Esophagus squamous epithelium (tissue), 5 donors: ENCODE measurements around the gene CDK10. TPM values are rescaled to one million over a fixed set of nuclear protein-coding genes. Genes with fewer than 3 reads are reported as not detected.

Experiments
- DNase-seq: peaks from one replicate; lab custom pipeline; 2025; lab: John Stamatoyannopoulos, UW
- H3K27ac ChIP-seq, 4 donors: fragments of 200-600 bp; sonication (generic); one replicate each; pipeline ENCODE4 v1.5.1; 2016 to 2019; ENCODE audit warnings: mild to moderate bottlenecking in 1 of 4
- H3K27me3 ChIP-seq, 4 donors: fragments of 200-600 bp; sonication (generic); 1 replicate in 3 of 4; 2 replicates in 1 of 4; pipeline versions ENCODE4 v1.5.1 to v1.6.0; 2017 to 2021; ENCODE audit warnings: antibody characterized with exemption in 1 of 4
- H3K36me3 ChIP-seq, 3 donors: fragments of 200-600 bp; sonication (generic); one replicate each; pipeline ENCODE4 v1.5.1; 2016 to 2019
- H3K4me1 ChIP-seq, 3 donors: fragments of 200-600 bp; sonication (generic); one replicate each; pipeline ENCODE4 v1.5.1; 2017 to 2019
- H3K4me3 ChIP-seq, 4 donors: fragments of 200-600 bp; sonication (generic); 1 replicate in 3 of 4; 2 replicates in 1 of 4; pipeline ENCODE4 v1.5.1; 2016 to 2019; ENCODE audit warnings: mild to moderate bottlenecking in 2 of 4, moderate library complexity in 1 of 4
- H3K9me3 ChIP-seq, 3 donors: fragments of 200-600 bp; sonication (generic); one replicate each; pipeline ENCODE4 v1.5.1; 2016 to 2019
- POLR2A ChIP-seq, 4 donors: fragments of 450-650 bp; IDR thresholded peaks; one replicate each; pipeline ENCODE4 v1.6.1; 2017; ENCODE audit warnings: antibody characterized with exemption in 4 of 4, mild to moderate bottlenecking in 4 of 4, moderate library complexity in 3 of 4
- WGBS, 2 donors: methylation state at CpG; one replicate each; pipeline ENCODE4 v1.1.5; 2018; 5-methylcytosine and 5-hydroxymethylcytosine counted together
- intact Hi-C: fragments of 100-400 bp; cut with DNase I; formaldehyde crosslinking; loops from one replicate; pipeline ENCODE4 v1.15.0; 2022
- total RNA-seq, 4 donors: library from RNA; depleted of rRNA; stranded (reverse); fragments of >200 nt; gene quantifications; one replicate each; pipeline ENCODE4 v1.1.0, GENCODE V29; 2016
- TF ChIP-seq, protein P1 (sequence below), 6 experiments: fragments of 450-650 bp in 4 of 6; fragments of 200-600 bp in 2 of 6; sonication (generic) in 2 of 6; IDR thresholded peaks; one replicate each; pipeline ENCODE4 v1.5.1; 2016 to 2019; ENCODE audit warnings: antibody characterized with exemption in 6 of 6, mild to moderate bottlenecking in 4 of 6, moderate library complexity in 4 of 6
- donor health status: DM: yes; HTN: yes; CAD: no.

CDK10 gene
- total RNA-seq, 4 donors from 2014 or later = 21.6 to 45.0 (median 39.3) TPM

DNA sequence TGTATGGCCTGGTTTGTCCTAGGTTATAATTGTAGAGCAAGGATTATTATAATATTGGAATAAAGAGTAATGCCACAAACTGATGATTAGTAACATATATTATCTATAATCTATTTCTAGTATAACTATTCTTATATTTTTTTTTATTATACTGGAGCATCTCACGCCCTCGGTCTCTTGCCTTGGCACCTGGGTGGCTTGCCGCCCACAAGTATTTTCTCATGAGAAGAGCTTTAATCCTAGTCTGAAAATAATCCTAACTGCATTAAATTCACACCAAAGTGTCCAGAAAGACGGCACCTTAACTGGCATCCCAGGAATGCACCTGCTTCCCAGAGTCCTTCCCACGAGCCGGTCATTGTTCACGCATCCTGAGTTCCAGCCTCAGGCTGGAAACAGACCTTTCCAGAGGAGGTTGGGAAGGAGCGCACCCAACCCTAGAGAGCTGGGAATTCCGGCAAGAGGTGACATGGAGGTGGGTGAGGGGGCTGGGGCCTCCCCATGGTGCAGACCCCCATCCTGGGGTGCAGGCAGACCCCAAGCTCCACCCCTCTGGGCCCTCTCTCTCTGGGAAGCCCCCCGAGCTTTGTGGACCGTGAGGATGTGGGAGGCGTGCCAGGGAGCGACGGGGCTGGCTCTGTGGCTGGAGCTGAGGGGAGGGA is 44.9 kb upstream of the CDK10 start:
- H3K4me3 ChIP-seq = peak overlapping the region in 3 of 4 donors; percentile 36 to 54 (median 36)
- H3K27me3 ChIP-seq = peaks cover 0 to 22% (median 0%) of the 10 kb centered on the region in 4 donors
- H3K4me1 ChIP-seq = peaks cover 0 to 22% (median 8%) of the 10 kb centered on the region in 3 donors
- 14 to 44% methylated on average over 4 to 11 of the region's 14 CpGs for WGBS, 2 donors
- H3K36me3 ChIP-seq = peaks cover 8 to 28% (median 14%) of the 10 kb centered on the region in 3 donors
- TF ChIP-seq POLR2A (IDR thresholded peaks at IDR 0.05) = no peak
- TF ChIP-seq, protein P1, sequence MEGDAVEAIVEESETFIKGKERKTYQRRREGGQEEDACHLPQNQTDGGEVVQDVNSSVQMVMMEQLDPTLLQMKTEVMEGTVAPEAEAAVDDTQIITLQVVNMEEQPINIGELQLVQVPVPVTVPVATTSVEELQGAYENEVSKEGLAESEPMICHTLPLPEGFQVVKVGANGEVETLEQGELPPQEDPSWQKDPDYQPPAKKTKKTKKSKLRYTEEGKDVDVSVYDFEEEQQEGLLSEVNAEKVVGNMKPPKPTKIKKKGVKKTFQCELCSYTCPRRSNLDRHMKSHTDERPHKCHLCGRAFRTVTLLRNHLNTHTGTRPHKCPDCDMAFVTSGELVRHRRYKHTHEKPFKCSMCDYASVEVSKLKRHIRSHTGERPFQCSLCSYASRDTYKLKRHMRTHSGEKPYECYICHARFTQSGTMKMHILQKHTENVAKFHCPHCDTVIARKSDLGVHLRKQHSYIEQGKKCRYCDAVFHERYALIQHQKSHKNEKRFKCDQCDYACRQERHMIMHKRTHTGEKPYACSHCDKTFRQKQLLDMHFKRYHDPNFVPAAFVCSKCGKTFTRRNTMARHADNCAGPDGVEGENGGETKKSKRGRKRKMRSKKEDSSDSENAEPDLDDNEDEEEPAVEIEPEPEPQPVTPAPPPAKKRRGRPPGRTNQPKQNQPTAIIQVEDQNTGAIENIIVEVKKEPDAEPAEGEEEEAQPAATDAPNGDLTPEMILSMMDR (IDR thresholded peaks at IDR 0.05) = no peak
- no peaks in the 10 kb centered on the region for H3K9me3 ChIP-seq
- intact Hi-C loops = no loop called here
- H3K27ac ChIP-seq = no peak overlapping the region
- no peak for DNase-seq

DNA sequence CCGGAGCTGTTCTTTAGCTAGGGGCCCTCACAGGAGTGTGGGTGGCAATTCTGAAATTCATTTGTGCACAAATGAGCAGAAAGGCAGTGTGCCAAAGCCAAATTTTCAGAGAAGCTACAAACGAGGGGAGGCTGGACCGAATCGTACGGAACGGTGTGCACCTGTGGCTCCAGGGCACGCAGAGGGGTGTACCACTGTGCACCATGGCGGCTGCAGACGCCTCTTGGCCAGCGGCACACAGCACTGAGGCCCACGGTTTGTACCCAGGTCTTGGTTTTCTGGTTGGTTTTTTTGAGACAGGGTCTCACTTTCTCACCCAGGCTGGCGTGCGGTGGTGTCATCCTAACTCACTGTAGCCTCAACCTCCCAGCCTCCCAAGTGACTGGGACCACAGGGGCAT is 43.9 kb upstream of the CDK10 start:
- TF ChIP-seq, protein P1 (IDR thresholded peaks at IDR 0.05) = no peak
- TF ChIP-seq POLR2A (IDR thresholded peaks at IDR 0.05) = no peak
- H3K4me1 ChIP-seq = peaks cover 0 to 22% (median 8%) of the 10 kb centered on the region in 3 donors
- no peaks in the 10 kb centered on the region for H3K9me3 ChIP-seq
- 56 to 75% methylated on average over 9 to 11 of the region's 13 CpGs for WGBS, 2 donors
- no peak overlapping the region for H3K27ac ChIP-seq
- intact Hi-C loops = no loop called here
- H3K4me3 ChIP-seq = no peak overlapping the region
- H3K36me3 ChIP-seq = peaks cover 8 to 37% (median 23%) of the 10 kb centered on the region in 3 donors
- no peak for DNase-seq
- peaks cover 0 to 13% (median 0%) of the 10 kb centered on the region in 4 donors for H3K27me3 ChIP-seq

DNA sequence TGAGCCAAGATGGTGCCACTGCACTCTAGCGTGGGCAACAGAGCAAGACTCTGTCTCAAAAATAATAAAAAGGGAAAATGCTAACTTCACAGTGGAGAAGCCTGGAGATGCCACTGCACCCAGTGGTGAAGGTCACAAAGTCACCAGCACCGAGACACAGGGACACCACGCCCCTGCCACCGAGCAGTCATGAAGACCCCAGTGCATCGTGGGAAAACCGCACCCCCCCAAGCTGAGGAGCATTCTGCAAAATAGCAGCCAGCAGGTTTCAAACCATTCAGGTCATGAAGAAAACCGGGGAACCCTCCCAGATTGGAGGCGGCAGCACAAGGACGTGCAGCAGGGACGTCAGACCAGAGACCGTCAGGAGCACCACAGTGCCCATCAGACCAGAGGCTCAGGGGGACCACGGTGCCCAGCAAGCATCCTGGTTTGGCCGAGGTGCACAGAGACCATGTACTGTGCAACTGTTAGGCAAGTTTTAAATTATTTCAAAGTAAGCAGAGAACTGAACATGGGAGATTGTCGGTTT is 42.7 kb upstream of the CDK10 start:
- no peak overlapping the region for H3K27ac ChIP-seq
- WGBS, 2 donors = 56 to 83% methylated on average over 6 to 7 of the region's 14 CpGs
- H3K4me1 ChIP-seq = peaks cover 0 to 22% (median 8%) of the 10 kb centered on the region in 3 donors
- H3K27me3 ChIP-seq = peaks cover 0 to 8% (median 0%) of the 10 kb centered on the region in 4 donors
- intact Hi-C loops = no loop called here
- no peak overlapping the region for H3K4me3 ChIP-seq
- DNase-seq = no peak
- peaks cover 8 to 44% (median 23%) of the 10 kb centered on the region in 3 donors for H3K36me3 ChIP-seq
- TF ChIP-seq, protein P1 (IDR thresholded peaks at IDR 0.05) = no peak
- no peak for TF ChIP-seq POLR2A (IDR thresholded peaks at IDR 0.05)
- H3K9me3 ChIP-seq = no peaks in the 10 kb centered on the region

DNA sequence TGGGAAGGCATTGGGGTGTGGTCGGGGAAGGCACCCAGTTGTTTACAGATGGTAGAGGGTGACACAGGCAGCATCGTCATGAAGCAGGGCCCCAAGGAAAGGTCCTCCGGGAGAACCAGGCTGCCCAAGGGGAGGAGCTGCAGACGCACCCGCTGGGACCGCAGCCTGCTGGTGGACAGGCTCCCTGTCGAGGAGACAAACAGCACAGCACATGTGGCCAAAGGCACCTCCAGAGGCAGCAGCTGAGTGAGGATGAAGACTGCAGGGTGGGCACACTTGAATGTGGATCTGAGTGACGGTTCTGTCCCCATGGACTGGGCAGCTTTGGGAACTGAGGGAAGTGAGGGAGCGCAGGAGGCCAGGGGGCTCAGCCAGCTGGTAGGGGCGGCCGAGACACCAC is 41.4 kb upstream of the CDK10 start:
- Histone ChIP-seq H3K4me3 (no peak overlapping the region), H3K9me3 (no peaks in the 10 kb centered on the region), H3K27me3 (peaks cover 0 to 6% (median 0%) of the 10 kb centered on the region in 4 donors), H3K36me3 (peaks cover 8 to 57% (median 23%) of the 10 kb centered on the region in 3 donors), H3K4me1 (peaks cover 0 to 15% (median 8%) of the 10 kb centered on the region in 3 donors), H3K27ac (no peak overlapping the region)
- TF ChIP-seq, protein P1 (IDR thresholded peaks at IDR 0.05) = no peak
- no peak for TF ChIP-seq POLR2A (IDR thresholded peaks at IDR 0.05)
- WGBS, 2 donors = 88 to 92% methylated on average over 4 of the region's 11 CpGs
- DNase-seq = no peak
- intact Hi-C loops = no loop called here

DNA sequence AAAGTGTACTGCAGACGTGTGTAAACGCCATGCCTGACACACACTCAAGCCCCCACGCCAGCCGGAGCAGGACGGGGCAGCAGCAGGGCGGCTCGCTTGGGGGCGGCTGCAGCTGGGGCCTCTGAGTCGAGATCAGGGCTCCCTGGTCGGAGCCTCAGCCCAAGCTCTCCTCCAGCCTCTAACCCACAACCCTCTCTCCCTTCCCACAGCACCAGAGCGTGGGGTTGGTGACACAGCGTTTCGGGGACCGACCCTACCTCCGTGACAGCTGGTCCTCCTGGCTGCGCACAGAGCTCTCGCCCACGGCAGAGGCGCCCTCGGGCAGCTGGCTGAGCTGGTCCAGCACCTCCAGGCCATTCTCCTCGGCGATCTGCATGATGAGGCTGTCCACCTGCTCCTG is 40.2 kb upstream of the CDK10 start:
- Histone ChIP-seq H3K27ac (no peak overlapping the region), H3K36me3 (peaks cover 8 to 68% (median 23%) of the 10 kb centered on the region in 3 donors), H3K9me3 (no peaks in the 10 kb centered on the region), H3K4me3 (no peak overlapping the region), H3K4me1 (peaks cover 0 to 6% (median 0%) of the 10 kb centered on the region in 3 donors), H3K27me3 (no peaks in the 10 kb centered on the region)
- DNase-seq = no peak
- TF ChIP-seq, protein P1 (IDR thresholded peaks at IDR 0.05) = no peak
- WGBS, 2 donors = 87% methylated on average over 11 of the region's 22 CpGs; no CpG with 5 or more reads in 1 of the 2 donors
- intact Hi-C loops = no loop called here
